H9 (cell line): ENCODE results near the gene EFCC1. TPM values are rescaled to one million over a fixed set of nuclear protein-coding genes. Genes with fewer than 3 reads are reported as not detected.

Experiments
- DNase-seq: peaks from one replicate; pipeline ENCODE4 v3.0.0-alpha.2; 2017
- H2AFZ ChIP-seq: one replicate; pipeline ENCODE4 v1.6.1; 2013; ENCODE audit warnings: mild to moderate bottlenecking, low read length, control low read depth, moderate library complexity
- H2AK5ac ChIP-seq: 2 replicates; pipeline ENCODE4 v1.6.1; 2013; ENCODE audit warnings: low read length, control low read depth, mixed read lengths; ENCODE audit not compliant: insufficient read length
- H2BK120ac ChIP-seq: one replicate; pipeline ENCODE4 v1.6.1; 2013; ENCODE audit warnings: low read depth, mild to moderate bottlenecking, low read length, control low read depth, inconsistent platforms; ENCODE audit not compliant: poor library complexity, severe bottlenecking
- H2BK12ac ChIP-seq: 2 replicates; pipeline ENCODE4 v1.6.1; 2013; ENCODE audit warnings: low read length, control low read depth, mixed read lengths, low read depth; ENCODE audit not compliant: insufficient read length
- H2BK15ac ChIP-seq: 2 replicates; pipeline ENCODE4 v1.6.1; 2013; ENCODE audit warnings: low read depth, low read length, control low read depth
- H2BK20ac ChIP-seq: one replicate; pipeline ENCODE4 v1.6.1; 2013; ENCODE audit warnings: low read depth, mild to moderate bottlenecking, low read length, control low read depth, inconsistent platforms; ENCODE audit not compliant: poor library complexity, severe bottlenecking
- H2BK5ac ChIP-seq: 2 replicates; pipeline ENCODE4 v1.6.1; 2013; ENCODE audit warnings: low read length, control low read depth, mixed read lengths; ENCODE audit not compliant: insufficient read length
- H3K14ac ChIP-seq: 2 replicates; pipeline ENCODE4 v1.6.1; 2013; ENCODE audit warnings: low read length, control low read depth; ENCODE audit not compliant: insufficient read depth
- H3K18ac ChIP-seq: 2 replicates; pipeline ENCODE4 v1.6.1; 2013; ENCODE audit warnings: low read depth, mild to moderate bottlenecking, mixed read lengths, low read length, control low read depth; ENCODE audit not compliant: insufficient read length
- H3K23ac ChIP-seq: 2 replicates; pipeline ENCODE4 v1.6.1; 2013; ENCODE audit warnings: low read length, control low read depth, mixed read lengths, low read depth; ENCODE audit not compliant: insufficient read length
- H3K23me2 ChIP-seq: 2 replicates; pipeline ENCODE4 v1.6.1; 2013; ENCODE audit warnings: low read depth, mild to moderate bottlenecking, mixed read lengths, low read length, control low read depth; ENCODE audit not compliant: insufficient read length, poor library complexity, severe bottlenecking
- H3K27ac ChIP-seq: 2 replicates; pipeline ENCODE4 v1.5.1; 2013; ENCODE audit warnings: low read length, control low read depth, mixed read lengths, low read depth; ENCODE audit not compliant: insufficient read length
- H3K27me3 ChIP-seq: 2 replicates; pipeline ENCODE4 v1.6.1; 2013; ENCODE audit warnings: low read length, control low read depth, inconsistent platforms; ENCODE audit not compliant: insufficient read depth
- H3K4ac ChIP-seq: 2 replicates; pipeline ENCODE4 v1.6.1; 2013; ENCODE audit warnings: low read depth, mild to moderate bottlenecking, control low read depth, inconsistent platforms, low read length, moderate library complexity
- H3K4me1 ChIP-seq: 2 replicates; pipeline ENCODE4 v1.6.1; 2013; ENCODE audit warnings: low read length, control low read depth, inconsistent platforms; ENCODE audit not compliant: insufficient read depth
- H3K4me2 ChIP-seq: 2 replicates; pipeline ENCODE4 v1.6.1; 2013; ENCODE audit warnings: low read length, control low read depth, mixed read lengths; ENCODE audit not compliant: insufficient read length, insufficient read depth
- H3K56ac ChIP-seq: 2 replicates; pipeline ENCODE4 v1.6.1; 2013; ENCODE audit warnings: low read depth, mild to moderate bottlenecking, mixed read lengths, low read length, control low read depth; ENCODE audit not compliant: insufficient read length
- H3K79me1 ChIP-seq: 2 replicates; pipeline ENCODE4 v1.6.1; 2013; ENCODE audit warnings: low read depth, mild to moderate bottlenecking, moderate library complexity, low read length, control low read depth, inconsistent platforms; ENCODE audit not compliant: insufficient read depth, poor library complexity, severe bottlenecking
- H3K79me2 ChIP-seq: 2 replicates; pipeline ENCODE4 v1.6.1; 2013; ENCODE audit warnings: low read length, control low read depth, inconsistent platforms; ENCODE audit not compliant: insufficient read depth
- H3K9ac ChIP-seq: 2 replicates; pipeline ENCODE4 v1.6.1; 2013; ENCODE audit warnings: low read length, control low read depth, mixed read lengths; ENCODE audit not compliant: insufficient read length; ENCODE audit errors: extremely low read depth
- H3K9me3 ChIP-seq: one replicate; pipeline ENCODE4 v1.6.1; 2013; ENCODE audit warnings: low read depth, low read length, inconsistent platforms; ENCODE audit not compliant: control insufficient read depth
- H3T11ph ChIP-seq: one replicate; pipeline ENCODE4 v1.6.1; 2013; ENCODE audit warnings: mild to moderate bottlenecking, low read length, control low read depth, inconsistent platforms
- H4K20me1 ChIP-seq: one replicate; pipeline ENCODE4 v1.6.1; 2013; ENCODE audit not compliant: control insufficient read depth, insufficient read length, insufficient read depth
- H4K5ac ChIP-seq: 2 replicates; pipeline ENCODE4 v1.6.1; 2013; ENCODE audit warnings: low read depth, mild to moderate bottlenecking, mixed read lengths, low read length, control low read depth; ENCODE audit not compliant: insufficient read length
- H4K8ac ChIP-seq: replicated peaks from 2 replicates; pipeline ENCODE4 v1.6.1; 2013; ENCODE audit warnings: low read length, control low read depth, mixed read lengths, low read depth; ENCODE audit not compliant: insufficient read length
- H4K91ac ChIP-seq: 2 replicates; pipeline ENCODE4 v1.6.1; 2013; ENCODE audit warnings: low read depth, mild to moderate bottlenecking, moderate library complexity, mixed read lengths, low read length, control low read depth; ENCODE audit not compliant: insufficient read length
- H3K27ac Mint-ChIP-seq, 3 experiments: 2 replicates in 2 of 3; 3 replicates in 1 of 3; pipeline ENCODE4 v1.8.0; 2020 to 2021; ENCODE audit warnings: mixed read lengths in 3 of 3, mild to moderate bottlenecking in 1 of 3, moderate library complexity in 1 of 3
- H3K27me3 Mint-ChIP-seq: 2 replicates; pipeline ENCODE4 v1.8.0; 2021; ENCODE audit warnings: low read depth, mild to moderate bottlenecking, moderate library complexity, mixed read lengths
- H3K36me3 Mint-ChIP-seq, 3 experiments: 2 replicates in 2 of 3; 3 replicates in 1 of 3; pipeline ENCODE4 v1.8.0; 2020 to 2021; ENCODE audit warnings: low read depth in 3 of 3, mixed read lengths in 3 of 3; ENCODE audit not compliant: insufficient read depth in 1 of 3
- H3K4me1 Mint-ChIP-seq, 2 experiments: 2 replicates each; pipeline ENCODE4 v1.8.0; 2020; ENCODE audit warnings: mixed read lengths in 2 of 2
- H3K4me3 Mint-ChIP-seq, 2 experiments: 2 replicates in 1 of 2; 3 replicates in 1 of 2; pipeline ENCODE4 v1.8.0; 2020 to 2021; ENCODE audit warnings: mild to moderate bottlenecking in 2 of 2, mixed read lengths in 2 of 2, moderate library complexity in 1 of 2
- H3K9me3 Mint-ChIP-seq, 2 experiments: 2 replicates in 1 of 2; 3 replicates in 1 of 2; pipeline ENCODE4 v1.8.0; 2020; ENCODE audit warnings: mild to moderate bottlenecking in 2 of 2, mixed read lengths in 2 of 2, moderate library complexity in 1 of 2
- WGBS: extraction: QIAGEN DNeasy Blood & Tissue Kit; methylation state at CpG from one replicate; pipeline ENCODE4 v1.1.7; 2013; ENCODE audit warnings: missing lambda C conversion rate, low lambda C conversion rate, mixed read lengths; ENCODE audit not compliant: insufficient read length; ENCODE audit errors: extremely low coverage; 5-methylcytosine and 5-hydroxymethylcytosine counted together
- total RNA-seq: library from RNA; stranded (reverse); gene quantifications from 2 replicates; pipeline ENCODE4 v1.2.1, GENCODE V29; 2021
- TF ChIP-seq, protein P1 (sequence below): fragments of 200-600 bp; sonication (generic); conservative IDR thresholded peaks from 3 replicates; pipeline ENCODE4 v1.8.0; 2021; ENCODE audit warnings: antibody characterized with exemption, mild to moderate bottlenecking

Gene EFCC1
- total RNA-seq, 1 experiment from 2014 or later = 0.09 TPM

DNA sequence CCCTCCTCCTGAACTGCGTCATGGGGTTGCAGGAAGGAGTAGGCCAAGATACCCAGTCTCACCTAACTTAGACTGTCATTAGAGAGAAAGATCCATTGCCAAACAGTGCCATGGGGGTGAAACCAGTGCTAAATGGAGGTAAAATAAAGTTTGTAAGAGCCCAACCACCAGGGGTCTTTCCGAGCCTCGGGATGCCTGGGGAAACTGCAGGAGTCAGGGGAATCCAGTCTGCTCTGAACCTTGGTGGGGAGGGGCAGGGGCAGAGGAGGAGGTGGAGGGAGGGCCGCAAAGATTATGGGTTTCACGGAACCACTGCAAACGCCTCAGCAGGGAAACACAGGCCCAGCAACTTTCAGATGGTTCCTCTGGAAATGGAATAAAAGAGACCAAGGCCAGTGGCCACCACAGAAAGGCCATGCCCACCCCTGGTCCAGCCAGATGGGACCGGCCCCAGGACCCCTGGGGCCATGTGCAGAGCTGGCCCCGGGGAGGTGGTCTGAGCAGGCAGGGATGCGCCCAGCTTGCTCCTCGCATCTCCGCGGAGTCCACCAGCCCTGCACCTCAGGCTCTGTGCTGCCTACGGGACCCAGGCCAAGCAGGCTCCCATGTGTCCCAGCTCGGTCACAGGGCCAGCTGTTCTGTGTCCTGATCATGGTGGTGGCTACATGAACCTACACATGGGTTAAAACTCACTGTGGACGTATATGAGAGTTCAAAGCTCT is 39.6 kb downstream of the EFCC1 start:
- Histone ChIP-seq H2AK5ac (no peak overlapping the region), H4K91ac (no peak overlapping the region), H3K79me1 (no peaks in the 10 kb centered on the region), H2BK15ac (no peak overlapping the region), H2BK20ac (no peak overlapping the region), H3K4ac (no peak overlapping the region), H3K14ac (no peak overlapping the region), H3K18ac (no peak overlapping the region), H4K5ac (no peak overlapping the region), H3K23me2 (no peaks in the 10 kb centered on the region), H4K20me1 (no peaks in the 10 kb centered on the region), H3K9ac (no peak overlapping the region), H3K4me1 (no peaks in the 10 kb centered on the region; the same call in 1 of the 2 replicates), H2BK120ac (no peak overlapping the region), H3K23ac (no peak overlapping the region), H2AFZ (no peak overlapping the region), H3K27me3 (no peaks in the 10 kb centered on the region), H3K9me3 (no peaks in the 10 kb centered on the region), H3T11ph (no peak overlapping the region), H3K56ac (no peak overlapping the region), H3K79me2 (no peaks in the 10 kb centered on the region), H3K27ac (no peak overlapping the region), H2BK12ac (no peak overlapping the region), H4K8ac (no peak overlapping the region), H3K4me2 (no peak overlapping the region), H2BK5ac (no peak overlapping the region)
- H3K4me1 Mint-ChIP-seq = peaks cover 15 to 36% of the 10 kb centered on the region in 2 experiments
- no peaks in the 10 kb centered on the region for H3K27me3 Mint-ChIP-seq
- H3K27ac Mint-ChIP-seq = no peak overlapping the region
- H3K4me3 Mint-ChIP-seq = no peak overlapping the region
- WGBS = no CpG with 5 or more reads among the region's 15 CpGs
- H3K36me3 Mint-ChIP-seq = no peaks in the 10 kb centered on the region; a peak in 1 of 7 replicates
- TF ChIP-seq, protein P1, sequence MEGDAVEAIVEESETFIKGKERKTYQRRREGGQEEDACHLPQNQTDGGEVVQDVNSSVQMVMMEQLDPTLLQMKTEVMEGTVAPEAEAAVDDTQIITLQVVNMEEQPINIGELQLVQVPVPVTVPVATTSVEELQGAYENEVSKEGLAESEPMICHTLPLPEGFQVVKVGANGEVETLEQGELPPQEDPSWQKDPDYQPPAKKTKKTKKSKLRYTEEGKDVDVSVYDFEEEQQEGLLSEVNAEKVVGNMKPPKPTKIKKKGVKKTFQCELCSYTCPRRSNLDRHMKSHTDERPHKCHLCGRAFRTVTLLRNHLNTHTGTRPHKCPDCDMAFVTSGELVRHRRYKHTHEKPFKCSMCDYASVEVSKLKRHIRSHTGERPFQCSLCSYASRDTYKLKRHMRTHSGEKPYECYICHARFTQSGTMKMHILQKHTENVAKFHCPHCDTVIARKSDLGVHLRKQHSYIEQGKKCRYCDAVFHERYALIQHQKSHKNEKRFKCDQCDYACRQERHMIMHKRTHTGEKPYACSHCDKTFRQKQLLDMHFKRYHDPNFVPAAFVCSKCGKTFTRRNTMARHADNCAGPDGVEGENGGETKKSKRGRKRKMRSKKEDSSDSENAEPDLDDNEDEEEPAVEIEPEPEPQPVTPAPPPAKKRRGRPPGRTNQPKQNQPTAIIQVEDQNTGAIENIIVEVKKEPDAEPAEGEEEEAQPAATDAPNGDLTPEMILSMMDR = peak; percentile 32; the same call in 2 of the 3 replicates
- DNase-seq = peak; percentile 42
- peaks cover 4 to 11% of the 10 kb centered on the region in 2 experiments; a peak in 4 of 5 replicates for H3K9me3 Mint-ChIP-seq
